HepG2 (cell line): Measurements from ENCODE around the gene CXADR. TPM values are rescaled to one million over a fixed set of nuclear protein-coding genes. Genes with fewer than 3 reads are reported as not detected.

Source experiments
- ARNT ChIP-seq: fragments of 450-650 bp; IDR thresholded peaks from 2 replicates; pipeline ENCODE4 v1.6.1; 2017
- ATF1 ChIP-seq: IDR thresholded peaks from 2 replicates; pipeline ENCODE4 v1.6.1; 2016; ENCODE audit warnings: mild to moderate bottlenecking, control low read depth
- BHLHE40 ChIP-seq: IDR thresholded peaks from 2 replicates; pipeline ENCODE4 v1.6.1; 2011; ENCODE audit warnings: low read length, improper control_type of control experiment
- CCDC6 ChIP-seq: sonication (generic); formaldehyde crosslinking; IDR thresholded peaks from 2 replicates; pipeline ENCODE4 v1.8.1; 2022; ENCODE audit warnings: mild to moderate bottlenecking, missing genetic modification reagents, moderate library complexity
- CEBPB ChIP-seq: IDR thresholded peaks from 2 replicates; pipeline ENCODE4 v1.6.1; 2011; ENCODE audit warnings: low read depth, low read length, improper control_type of control experiment, borderline replicate concordance
- CEBPG ChIP-seq: IDR thresholded peaks from 2 replicates; pipeline ENCODE4 v1.6.1; 2016
- EP300 ChIP-seq, 3 experiments: sonication (generic) in 1 of 3; formaldehyde crosslinking in 1 of 3; IDR thresholded peaks; 2 replicates each; pipeline versions ENCODE4 v1.5.1 to v1.6.1; 2011 to 2020; ENCODE audit warnings: low read depth in 2 of 3, low read length in 2 of 3, borderline replicate concordance in 1 of 3, improper control_type of control experiment in 1 of 3, mild to moderate bottlenecking in 1 of 3, missing genetic modification reagents in 1 of 3, moderate library complexity in 1 of 3
- FOXA3 ChIP-seq: IDR thresholded peaks from 2 replicates; pipeline ENCODE4 v1.6.1; 2016; ENCODE audit warnings: missing genetic modification reagents, missing compliant biosample characterization
- FOXM1 ChIP-seq: sonication (generic); formaldehyde crosslinking; IDR thresholded peaks from 2 replicates; pipeline ENCODE4 v1.5.0; 2020; ENCODE audit warnings: missing genetic modification reagents
- ISL2 ChIP-seq: sonication (generic); formaldehyde crosslinking; IDR thresholded peaks from 2 replicates; pipeline ENCODE4 v1.5.0; 2020; ENCODE audit warnings: missing genetic modification reagents
- JUNB ChIP-seq: sonication (generic); formaldehyde crosslinking; IDR thresholded peaks from 2 replicates; pipeline ENCODE4 v1.8.0; 2022; ENCODE audit warnings: missing genetic modification reagents, mild to moderate bottlenecking, borderline replicate concordance
- MIER3 ChIP-seq: IDR thresholded peaks from 2 replicates; pipeline ENCODE4 v1.6.1; 2016; ENCODE audit warnings: missing compliant biosample characterization, borderline replicate concordance
- POGZ ChIP-seq: sonication (generic); formaldehyde crosslinking; IDR thresholded peaks from 2 replicates; pipeline ENCODE4 v1.4.0; 2020; ENCODE audit warnings: mild to moderate bottlenecking, missing genetic modification reagents
- ZNF101 ChIP-seq: sonication (generic); formaldehyde crosslinking; IDR thresholded peaks from 2 replicates; pipeline ENCODE4 v1.4.0; 2020; ENCODE audit warnings: mild to moderate bottlenecking, low read depth, missing genetic modification reagents, borderline replicate concordance
- polyA plus RNA-seq, 8 experiments: library from polyadenylated mRNA; depleted of rRNA in 3 of 8; stranded (reverse) in 7 of 8; unstranded in 1 of 8; fragments of >200 nt; fragmentation: Illumina TruSeq in 4 of 8; extraction: Trizol in 4 of 8; gene quantifications; 2 replicates each; pipeline versions ENCODE4 v1.2.1 to v1.2.3, GENCODE V29; 2011 to 2016; ENCODE audit warnings: low read depth in 4 of 8, missing spikeins in 1 of 8, mixed read lengths in 1 of 8; ENCODE audit not compliant: insufficient read depth in 1 of 8
- total RNA-seq, 5 experiments: library from RNA; depleted of rRNA; stranded (reverse); fragments of >200 nt; fragmentation: Illumina TruSeq; extraction: Trizol; gene quantifications; 2 replicates each; pipeline ENCODE4 v1.2.3, GENCODE V29; 2016; ENCODE audit warnings: low read depth in 1 of 5
- TF ChIP-seq, protein P1 (sequence below): sonication (generic); formaldehyde crosslinking; IDR thresholded peaks from 2 replicates; pipeline ENCODE4 v1.4.0; 2020; ENCODE audit warnings: mild to moderate bottlenecking, missing genetic modification reagents
- TF ChIP-seq, protein P2 (sequence below): sonication (generic); formaldehyde crosslinking; conservative IDR thresholded peaks from 2 replicates; pipeline ENCODE4 v1.8.0; 2022; ENCODE audit warnings: mild to moderate bottlenecking, moderate library complexity, missing genetic modification reagents
- TF ChIP-seq, protein P3 (sequence below), 2 experiments: sonication (generic) in 1 of 2; formaldehyde crosslinking in 1 of 2; IDR thresholded peaks; 2 replicates each; pipeline versions ENCODE4 v1.4.0 to v1.6.1; 2016 to 2020; ENCODE audit warnings: borderline replicate concordance in 1 of 2, low read depth in 1 of 2, mild to moderate bottlenecking in 1 of 2, missing genetic modification reagents in 1 of 2
- TF ChIP-seq, protein P4 (sequence below): sonication (generic); formaldehyde crosslinking; IDR thresholded peaks from 2 replicates; pipeline ENCODE4 v1.4.0; 2020; ENCODE audit warnings: missing genetic modification reagents, borderline replicate concordance

CXADR gene
- total and polyA plus RNA-seq, 2 of the 13 experiments (the other 11 are each of a cell fraction or from before 2014, with no cell fraction given) = 86.8 to 110 TPM

DNA sequence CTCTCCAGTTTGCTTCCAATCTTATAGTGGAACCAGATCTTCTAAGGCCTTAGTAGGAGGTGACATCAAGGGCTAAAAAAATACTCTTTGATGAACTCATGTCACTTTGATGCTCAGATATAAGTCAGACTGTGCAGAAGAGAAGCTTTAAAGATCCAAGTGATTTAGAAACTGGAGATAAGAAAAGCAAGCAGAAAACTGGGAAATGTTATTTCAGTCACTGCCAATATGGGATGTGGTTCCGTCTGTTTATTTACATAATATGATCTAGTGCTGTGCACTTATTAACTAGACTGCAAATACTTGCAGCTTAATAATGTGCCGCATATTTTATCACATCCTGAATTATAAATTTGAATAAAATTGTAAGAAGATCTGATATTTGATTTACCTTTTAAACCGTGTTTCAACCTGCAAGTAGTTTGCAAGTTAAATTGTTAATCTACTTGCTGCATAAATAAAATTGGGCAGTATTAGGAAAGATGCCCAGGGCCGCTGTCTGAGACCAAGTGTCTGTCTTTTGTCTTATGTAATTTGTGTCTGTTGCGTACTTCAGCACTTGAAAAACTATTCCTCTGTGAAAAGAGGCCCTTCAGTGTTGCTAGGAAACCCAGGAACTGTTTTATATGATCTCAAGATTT is 29.6 kb downstream of the CXADR start (continued):
- TF ChIP-seq ISL2 (CRISPR knock-in tag) (peak; percentile 99), POGZ (CRISPR knock-in tag) (0 out of 2 replicates have a peak, but pooled peaks have one; percentile 26), FOXA3 (CRISPR knock-in tag) (peak; percentile 96), CEBPG (CRISPR knock-in tag) (peak; percentile 58), BHLHE40 (0 out of 2 replicates have a peak, but pooled peaks have one; percentile 13), CEBPB (no peak), ZNF101 (no peak), MIER3 (peak; percentile 84; the same call in 1 of the 2 replicates), CCDC6 (CRISPR knock-in tag) (no peak), FOXM1 (CRISPR knock-in tag) (no peak), ARNT (no peak), ATF1 (CRISPR knock-in tag) (peak; percentile 57; the same call in 1 of the 2 replicates), JUNB (CRISPR knock-in tag) (peak; percentile 29; the same call in 1 of the 2 replicates), EP300 (IDR thresholded peaks at IDR 0.05; ENCODE audit: low read depth in 2 of 2, low read length in 2 of 2) (peak in 1 of 2 experiments; percentile 97; a peak in 2 of 4 replicates), EP300 (CRISPR knock-in tag; IDR thresholded peaks at IDR 0.05; ENCODE audit: borderline replicate concordance) (peak; percentile 94)
- TF ChIP-seq, protein P1, sequence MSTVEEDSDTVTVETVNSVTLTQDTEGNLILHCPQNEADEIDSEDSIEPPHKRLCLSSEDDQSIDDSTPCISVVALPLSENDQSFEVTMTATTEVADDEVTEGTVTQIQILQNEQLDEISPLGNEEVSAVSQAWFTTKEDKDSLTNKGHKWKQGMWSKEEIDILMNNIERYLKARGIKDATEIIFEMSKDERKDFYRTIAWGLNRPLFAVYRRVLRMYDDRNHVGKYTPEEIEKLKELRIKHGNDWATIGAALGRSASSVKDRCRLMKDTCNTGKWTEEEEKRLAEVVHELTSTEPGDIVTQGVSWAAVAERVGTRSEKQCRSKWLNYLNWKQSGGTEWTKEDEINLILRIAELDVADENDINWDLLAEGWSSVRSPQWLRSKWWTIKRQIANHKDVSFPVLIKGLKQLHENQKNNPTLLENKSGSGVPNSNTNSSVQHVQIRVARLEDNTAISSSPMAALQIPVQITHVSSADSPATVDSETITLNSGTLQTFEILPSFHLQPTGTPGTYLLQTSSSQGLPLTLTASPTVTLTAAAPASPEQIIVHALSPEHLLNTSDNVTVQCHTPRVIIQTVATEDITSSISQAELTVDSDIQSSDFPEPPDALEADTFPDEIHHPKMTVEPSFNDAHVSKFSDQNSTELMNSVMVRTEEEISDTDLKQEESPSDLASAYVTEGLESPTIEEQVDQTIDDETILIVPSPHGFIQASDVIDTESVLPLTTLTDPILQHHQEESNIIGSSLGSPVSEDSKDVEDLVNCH (CRISPR knock-in tag) = no peak
- TF ChIP-seq, protein P2, sequence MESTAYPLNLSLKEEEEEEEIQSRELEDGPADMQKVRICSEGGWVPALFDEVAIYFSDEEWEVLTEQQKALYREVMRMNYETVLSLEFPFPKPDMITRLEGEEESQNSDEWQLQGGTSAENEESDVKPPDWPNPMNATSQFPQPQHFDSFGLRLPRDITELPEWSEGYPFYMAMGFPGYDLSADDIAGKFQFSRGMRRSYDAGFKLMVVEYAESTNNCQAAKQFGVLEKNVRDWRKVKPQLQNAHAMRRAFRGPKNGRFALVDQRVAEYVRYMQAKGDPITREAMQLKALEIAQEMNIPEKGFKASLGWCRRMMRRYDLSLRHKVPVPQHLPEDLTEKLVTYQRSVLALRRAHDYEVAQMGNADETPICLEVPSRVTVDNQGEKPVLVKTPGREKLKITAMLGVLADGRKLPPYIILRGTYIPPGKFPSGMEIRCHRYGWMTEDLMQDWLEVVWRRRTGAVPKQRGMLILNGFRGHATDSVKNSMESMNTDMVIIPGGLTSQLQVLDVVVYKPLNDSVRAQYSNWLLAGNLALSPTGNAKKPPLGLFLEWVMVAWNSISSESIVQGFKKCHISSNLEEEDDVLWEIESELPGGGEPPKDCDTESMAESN (CRISPR knock-in tag) = peak; percentile 54; the same call in 1 of the 2 replicates
- TF ChIP-seq, protein P3, sequence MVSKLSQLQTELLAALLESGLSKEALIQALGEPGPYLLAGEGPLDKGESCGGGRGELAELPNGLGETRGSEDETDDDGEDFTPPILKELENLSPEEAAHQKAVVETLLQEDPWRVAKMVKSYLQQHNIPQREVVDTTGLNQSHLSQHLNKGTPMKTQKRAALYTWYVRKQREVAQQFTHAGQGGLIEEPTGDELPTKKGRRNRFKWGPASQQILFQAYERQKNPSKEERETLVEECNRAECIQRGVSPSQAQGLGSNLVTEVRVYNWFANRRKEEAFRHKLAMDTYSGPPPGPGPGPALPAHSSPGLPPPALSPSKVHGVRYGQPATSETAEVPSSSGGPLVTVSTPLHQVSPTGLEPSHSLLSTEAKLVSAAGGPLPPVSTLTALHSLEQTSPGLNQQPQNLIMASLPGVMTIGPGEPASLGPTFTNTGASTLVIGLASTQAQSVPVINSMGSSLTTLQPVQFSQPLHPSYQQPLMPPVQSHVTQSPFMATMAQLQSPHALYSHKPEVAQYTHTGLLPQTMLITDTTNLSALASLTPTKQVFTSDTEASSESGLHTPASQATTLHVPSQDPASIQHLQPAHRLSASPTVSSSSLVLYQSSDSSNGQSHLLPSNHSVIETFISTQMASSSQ (IDR thresholded peaks at IDR 0.05; ENCODE audit: low read depth) = peak; percentile 97
- TF ChIP-seq, protein P3 (CRISPR knock-in tag; IDR thresholded peaks at IDR 0.05; ENCODE audit: borderline replicate concordance) = peak; percentile 98
- TF ChIP-seq, protein P4, sequence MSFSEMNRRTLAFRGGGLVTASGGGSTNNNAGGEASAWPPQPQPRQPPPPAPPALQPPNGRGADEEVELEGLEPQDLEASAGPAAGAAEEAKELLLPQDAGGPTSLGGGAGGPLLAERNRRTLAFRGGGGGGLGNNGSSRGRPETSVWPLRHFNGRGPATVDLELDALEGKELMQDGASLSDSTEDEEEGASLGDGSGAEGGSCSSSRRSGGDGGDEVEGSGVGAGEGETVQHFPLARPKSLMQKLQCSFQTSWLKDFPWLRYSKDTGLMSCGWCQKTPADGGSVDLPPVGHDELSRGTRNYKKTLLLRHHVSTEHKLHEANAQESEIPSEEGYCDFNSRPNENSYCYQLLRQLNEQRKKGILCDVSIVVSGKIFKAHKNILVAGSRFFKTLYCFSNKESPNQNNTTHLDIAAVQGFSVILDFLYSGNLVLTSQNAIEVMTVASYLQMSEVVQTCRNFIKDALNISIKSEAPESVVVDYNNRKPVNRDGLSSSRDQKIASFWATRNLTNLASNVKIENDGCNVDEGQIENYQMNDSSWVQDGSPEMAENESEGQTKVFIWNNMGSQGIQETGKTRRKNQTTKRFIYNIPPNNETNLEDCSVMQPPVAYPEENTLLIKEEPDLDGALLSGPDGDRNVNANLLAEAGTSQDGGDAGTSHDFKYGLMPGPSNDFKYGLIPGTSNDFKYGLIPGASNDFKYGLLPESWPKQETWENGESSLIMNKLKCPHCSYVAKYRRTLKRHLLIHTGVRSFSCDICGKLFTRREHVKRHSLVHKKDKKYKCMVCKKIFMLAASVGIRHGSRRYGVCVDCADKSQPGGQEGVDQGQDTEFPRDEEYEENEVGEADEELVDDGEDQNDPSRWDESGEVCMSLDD (CRISPR knock-in tag) = no peak
